Kidney (tissue), 14 donors: ENCODE measurements around the gene DLX3. TPM values are rescaled to one million over a fixed set of nuclear protein-coding genes. Genes with fewer than 3 reads are reported as not detected.

Experiments used
- DNase-seq, 5 donors: peaks; one replicate each; pipeline ENCODE4 v3.0.0-alpha.2; 2013 to 2020
- FAIRE-seq: peaks from 2 replicates; lab custom pipeline; 2012; peaks lifted over from hg19 to GRCh38; lab: Jason Lieb, UNC
- H3K27ac ChIP-seq, 2 donors: one replicate each; pipeline ENCODE4 v1.7.0; 2013; ENCODE audit warnings: low read depth in 2 of 2, low read length in 2 of 2, inconsistent platforms in 1 of 2
- H3K27me3 ChIP-seq: one replicate; pipeline ENCODE4 v1.7.1; 2013; ENCODE audit warnings: low read length, inconsistent platforms; ENCODE audit not compliant: control insufficient read depth, insufficient read depth
- H3K36me3 ChIP-seq, 3 donors: one replicate each; pipeline versions ENCODE4 v1.7.0 to v1.7.1; 2013; ENCODE audit warnings: low read length in 3 of 3, control low read depth in 1 of 3, inconsistent platforms in 1 of 3; ENCODE audit not compliant: insufficient read depth in 3 of 3, control insufficient read depth in 2 of 3
- H3K4me1 ChIP-seq, 3 donors: one replicate each; pipeline versions ENCODE4 v1.7.0 to v1.7.1; 2013; ENCODE audit warnings: low read length in 3 of 3, inconsistent platforms in 1 of 3, low read depth in 1 of 3; ENCODE audit not compliant: control insufficient read depth in 2 of 3, insufficient read depth in 2 of 3
- H3K4me3 ChIP-seq, 3 donors: one replicate each; pipeline versions ENCODE4 v1.7.0 to v1.8.1; 2013; ENCODE audit warnings: low read length in 3 of 3, control low read depth in 1 of 3, inconsistent platforms in 1 of 3
- H3K9ac ChIP-seq, 3 donors: one replicate each; pipeline versions ENCODE4 v1.7.0 to v1.7.1; 2013; ENCODE audit warnings: low read length in 3 of 3, control low read depth in 1 of 3, inconsistent platforms in 1 of 3
- H3K9me3 ChIP-seq, 3 donors: one replicate each; pipeline versions ENCODE4 v1.7.0 to v1.7.1; 2013; ENCODE audit warnings: low read length in 3 of 3, control low read depth in 1 of 3, inconsistent platforms in 1 of 3; ENCODE audit not compliant: control insufficient read depth in 2 of 3, insufficient read depth in 1 of 3
- intact Hi-C: fragments of 100-400 bp; cut with DNase I; formaldehyde crosslinking; loops from one replicate; pipeline ENCODE4 v1.11.1; 2022
- polyA plus RNA-seq: library from polyadenylated mRNA; stranded (reverse); fragments of 350-450 nt; fragmentation: Illumina TruSeq; extraction: RNeasy Lipid Tissue Mini Kit (QIAGEN cat#74804); gene quantifications from one replicate; pipeline ENCODE4 v1.2.3, GENCODE V29; 2014; ENCODE audit warnings: low read depth, low replicate concordance; ENCODE audit not compliant: insufficient read depth
- total RNA-seq: library from RNA; stranded (reverse); fragmentation: NEBNext Ultra II Directional; extraction: Animal tissue kit (Norgen Biotek cat#: 25700); gene quantifications from one replicate; pipeline ENCODE4 v1.2.1, GENCODE V29; 2021
- TF ChIP-seq, protein P1 (sequence below): IDR thresholded peaks from 3 replicates; pipeline ENCODE4 v1.5.1; 2012; ENCODE audit warnings: mild to moderate bottlenecking, moderate library complexity, borderline replicate concordance; ENCODE audit not compliant: insufficient read depth; ENCODE audit errors: extremely low read depth
- donor health status: control.
- donor health status: control.
- donor health status: control.
- donor health status: control.
- donor health status: control.
- donor health status: DM: yes; HTN: yes; CAD: no.
- donor health status: Normal renal cell carcinoma (clear cell type).

The DLX3 gene
- total and polyA plus RNA-seq, 2 donors from 2014 or later, result 0.41 to 0.47 TPM

DNA sequence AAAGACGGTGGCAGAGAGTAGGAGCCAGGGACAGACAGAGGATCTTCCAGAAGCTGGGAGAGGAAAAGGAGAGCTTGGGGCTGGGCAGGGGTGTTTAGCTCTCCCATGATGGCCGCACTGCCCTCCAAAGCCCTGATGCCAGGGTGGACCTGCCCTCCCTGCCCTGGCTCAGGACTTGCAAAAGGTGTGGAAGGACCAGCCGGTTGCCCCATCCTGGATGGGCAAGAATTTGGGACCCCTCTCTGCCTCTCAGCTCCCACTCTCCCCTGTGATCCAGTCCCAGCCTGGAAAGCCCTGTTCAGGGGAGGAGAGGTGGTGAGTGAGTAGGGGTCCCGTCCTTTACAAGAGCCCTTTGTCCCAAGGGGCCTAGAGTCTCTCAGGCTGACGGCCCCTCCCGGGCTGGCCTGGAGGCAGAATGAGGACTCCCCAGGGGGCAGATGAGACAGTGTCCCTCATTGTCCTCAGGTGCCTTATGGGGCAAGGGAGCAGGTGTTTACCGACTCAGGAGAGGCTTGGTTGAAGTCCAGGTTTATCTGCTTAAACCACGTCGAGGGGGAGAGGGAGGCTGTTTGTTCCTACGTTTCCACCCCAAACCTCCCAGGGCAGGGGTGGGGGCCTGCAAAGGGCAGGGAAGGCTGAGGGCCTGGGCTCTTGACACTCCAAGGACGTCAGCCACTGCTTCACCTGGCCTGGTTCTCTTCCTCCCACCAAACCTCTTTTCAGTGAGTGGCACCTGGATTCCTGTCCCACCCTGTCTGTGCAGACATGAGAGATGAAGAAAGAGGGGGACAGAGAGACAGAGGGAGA is 41.6 kb upstream of the DLX3 start:
- intact Hi-C loops, result no loop called here
- no peak overlapping the region for H3K4me3 ChIP-seq
- no peaks in the 10 kb centered on the region for H3K36me3 ChIP-seq
- FAIRE-seq, result no peak
- peak overlapping the region in 1 of 2 donors; percentile 41 for H3K27ac ChIP-seq
- no peak for DNase-seq
- TF ChIP-seq, protein P1, sequence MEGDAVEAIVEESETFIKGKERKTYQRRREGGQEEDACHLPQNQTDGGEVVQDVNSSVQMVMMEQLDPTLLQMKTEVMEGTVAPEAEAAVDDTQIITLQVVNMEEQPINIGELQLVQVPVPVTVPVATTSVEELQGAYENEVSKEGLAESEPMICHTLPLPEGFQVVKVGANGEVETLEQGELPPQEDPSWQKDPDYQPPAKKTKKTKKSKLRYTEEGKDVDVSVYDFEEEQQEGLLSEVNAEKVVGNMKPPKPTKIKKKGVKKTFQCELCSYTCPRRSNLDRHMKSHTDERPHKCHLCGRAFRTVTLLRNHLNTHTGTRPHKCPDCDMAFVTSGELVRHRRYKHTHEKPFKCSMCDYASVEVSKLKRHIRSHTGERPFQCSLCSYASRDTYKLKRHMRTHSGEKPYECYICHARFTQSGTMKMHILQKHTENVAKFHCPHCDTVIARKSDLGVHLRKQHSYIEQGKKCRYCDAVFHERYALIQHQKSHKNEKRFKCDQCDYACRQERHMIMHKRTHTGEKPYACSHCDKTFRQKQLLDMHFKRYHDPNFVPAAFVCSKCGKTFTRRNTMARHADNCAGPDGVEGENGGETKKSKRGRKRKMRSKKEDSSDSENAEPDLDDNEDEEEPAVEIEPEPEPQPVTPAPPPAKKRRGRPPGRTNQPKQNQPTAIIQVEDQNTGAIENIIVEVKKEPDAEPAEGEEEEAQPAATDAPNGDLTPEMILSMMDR, result no peak
- no peaks in the 10 kb centered on the region for H3K27me3 ChIP-seq
- H3K4me1 ChIP-seq, result peaks cover 0 to 18% (median 10%) of the 10 kb centered on the region in 3 donors
- H3K9ac ChIP-seq, result no peak overlapping the region
- H3K9me3 ChIP-seq, result no peaks in the 10 kb centered on the region

- Histone ChIP-seq H3K27ac (no peak overlapping the region), H3K4me3 (no peak overlapping the region), H3K9ac (no peak overlapping the region), H3K36me3 (no peaks in the 10 kb centered on the region), H3K27me3 (no peaks in the 10 kb centered on the region), H3K9me3 (no peaks in the 10 kb centered on the region), H3K4me1 (peaks cover 0 to 18% (median 10%) of the 10 kb centered on the region in 3 donors)
- TF ChIP-seq, protein P1, result no peak
- intact Hi-C loops, result no loop called here
- FAIRE-seq, result no peak
- DNase-seq, result no peak
Observed at GRCh38 chr17:50035945-50036344, 40.9 kb upstream of the DLX3 start.

DNA sequence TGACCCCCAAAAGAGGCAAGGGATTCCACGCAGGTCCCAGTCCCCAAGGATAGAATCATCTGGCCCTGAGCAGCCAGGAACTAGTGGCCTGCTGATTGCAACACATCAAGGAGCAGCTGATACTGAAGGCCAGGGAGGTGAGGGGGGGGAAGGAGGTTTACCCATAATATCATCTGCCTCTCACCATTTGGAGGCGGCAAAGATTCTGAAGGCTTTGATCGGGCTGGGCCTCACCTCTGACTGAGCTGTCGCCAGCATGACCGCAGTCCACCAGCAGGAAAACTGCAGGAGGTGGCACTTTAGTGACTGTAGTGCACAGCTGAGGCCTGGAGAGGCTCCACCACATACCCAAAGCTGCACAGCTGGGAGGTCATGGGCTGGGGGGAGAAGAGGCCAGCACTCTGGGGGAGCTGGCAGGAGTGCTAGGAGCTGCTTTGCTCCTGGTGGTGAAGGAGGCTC is 40.4 kb upstream of the DLX3 start:
- Histone ChIP-seq H3K4me1 (peaks cover 0 to 18% (median 10%) of the 10 kb centered on the region in 3 donors), H3K36me3 (no peaks in the 10 kb centered on the region), H3K27ac (no peak overlapping the region), H3K4me3 (no peak overlapping the region), H3K9ac (no peak overlapping the region), H3K27me3 (no peaks in the 10 kb centered on the region), H3K9me3 (no peaks in the 10 kb centered on the region)
- DNase-seq (no peak), FAIRE-seq (no peak)
- TF ChIP-seq, protein P1, result no peak
- intact Hi-C loops, result no loop called here
